H9 (cell line): ENCODE measurements around the gene SNX5. TPM values are rescaled to one million over a fixed set of nuclear protein-coding genes. Genes with fewer than 3 reads are reported as not detected.
"Not testable (repeated sequence)": the region's sequence is repeated elsewhere in the genome, so short reads cannot be mapped to it uniquely, and the experiment has no call there.

Source experiments
- DNase-seq: peaks from one replicate; pipeline ENCODE4 v3.0.0-alpha.2; 2017
- H2AFZ ChIP-seq: one replicate; pipeline ENCODE4 v1.6.1; 2013; ENCODE audit warnings: mild to moderate bottlenecking, low read length, control low read depth, moderate library complexity
- H2AK5ac ChIP-seq: 2 replicates; pipeline ENCODE4 v1.6.1; 2013; ENCODE audit warnings: low read length, control low read depth, mixed read lengths; ENCODE audit not compliant: insufficient read length
- H2BK120ac ChIP-seq: one replicate; pipeline ENCODE4 v1.6.1; 2013; ENCODE audit warnings: low read depth, mild to moderate bottlenecking, low read length, control low read depth, inconsistent platforms; ENCODE audit not compliant: poor library complexity, severe bottlenecking
- H2BK12ac ChIP-seq: 2 replicates; pipeline ENCODE4 v1.6.1; 2013; ENCODE audit warnings: low read length, control low read depth, mixed read lengths, low read depth; ENCODE audit not compliant: insufficient read length
- H2BK15ac ChIP-seq: 2 replicates; pipeline ENCODE4 v1.6.1; 2013; ENCODE audit warnings: low read depth, low read length, control low read depth
- H2BK20ac ChIP-seq: one replicate; pipeline ENCODE4 v1.6.1; 2013; ENCODE audit warnings: low read depth, mild to moderate bottlenecking, low read length, control low read depth, inconsistent platforms; ENCODE audit not compliant: poor library complexity, severe bottlenecking
- H2BK5ac ChIP-seq: 2 replicates; pipeline ENCODE4 v1.6.1; 2013; ENCODE audit warnings: low read length, control low read depth, mixed read lengths; ENCODE audit not compliant: insufficient read length
- H3K14ac ChIP-seq: 2 replicates; pipeline ENCODE4 v1.6.1; 2013; ENCODE audit warnings: low read length, control low read depth; ENCODE audit not compliant: insufficient read depth
- H3K18ac ChIP-seq: 2 replicates; pipeline ENCODE4 v1.6.1; 2013; ENCODE audit warnings: low read depth, mild to moderate bottlenecking, mixed read lengths, low read length, control low read depth; ENCODE audit not compliant: insufficient read length
- H3K23ac ChIP-seq: 2 replicates; pipeline ENCODE4 v1.6.1; 2013; ENCODE audit warnings: low read length, control low read depth, mixed read lengths, low read depth; ENCODE audit not compliant: insufficient read length
- H3K23me2 ChIP-seq: 2 replicates; pipeline ENCODE4 v1.6.1; 2013; ENCODE audit warnings: low read depth, mild to moderate bottlenecking, mixed read lengths, low read length, control low read depth; ENCODE audit not compliant: insufficient read length, poor library complexity, severe bottlenecking
- H3K27ac ChIP-seq: 2 replicates; pipeline ENCODE4 v1.5.1; 2013; ENCODE audit warnings: low read length, control low read depth, mixed read lengths, low read depth; ENCODE audit not compliant: insufficient read length
- H3K27me3 ChIP-seq: 2 replicates; pipeline ENCODE4 v1.6.1; 2013; ENCODE audit warnings: low read length, control low read depth, inconsistent platforms; ENCODE audit not compliant: insufficient read depth
- H3K4ac ChIP-seq: 2 replicates; pipeline ENCODE4 v1.6.1; 2013; ENCODE audit warnings: low read depth, mild to moderate bottlenecking, control low read depth, inconsistent platforms, low read length, moderate library complexity
- H3K4me1 ChIP-seq: 2 replicates; pipeline ENCODE4 v1.6.1; 2013; ENCODE audit warnings: low read length, control low read depth, inconsistent platforms; ENCODE audit not compliant: insufficient read depth
- H3K4me2 ChIP-seq: 2 replicates; pipeline ENCODE4 v1.6.1; 2013; ENCODE audit warnings: low read length, control low read depth, mixed read lengths; ENCODE audit not compliant: insufficient read length, insufficient read depth
- H3K56ac ChIP-seq: 2 replicates; pipeline ENCODE4 v1.6.1; 2013; ENCODE audit warnings: low read depth, mild to moderate bottlenecking, mixed read lengths, low read length, control low read depth; ENCODE audit not compliant: insufficient read length
- H3K79me1 ChIP-seq: 2 replicates; pipeline ENCODE4 v1.6.1; 2013; ENCODE audit warnings: low read depth, mild to moderate bottlenecking, moderate library complexity, low read length, control low read depth, inconsistent platforms; ENCODE audit not compliant: insufficient read depth, poor library complexity, severe bottlenecking
- H3K79me2 ChIP-seq: 2 replicates; pipeline ENCODE4 v1.6.1; 2013; ENCODE audit warnings: low read length, control low read depth, inconsistent platforms; ENCODE audit not compliant: insufficient read depth
- H3K9ac ChIP-seq: 2 replicates; pipeline ENCODE4 v1.6.1; 2013; ENCODE audit warnings: low read length, control low read depth, mixed read lengths; ENCODE audit not compliant: insufficient read length; ENCODE audit errors: extremely low read depth
- H3K9me3 ChIP-seq: one replicate; pipeline ENCODE4 v1.6.1; 2013; ENCODE audit warnings: low read depth, low read length, inconsistent platforms; ENCODE audit not compliant: control insufficient read depth
- H3T11ph ChIP-seq: one replicate; pipeline ENCODE4 v1.6.1; 2013; ENCODE audit warnings: mild to moderate bottlenecking, low read length, control low read depth, inconsistent platforms
- H4K20me1 ChIP-seq: one replicate; pipeline ENCODE4 v1.6.1; 2013; ENCODE audit not compliant: control insufficient read depth, insufficient read length, insufficient read depth
- H4K5ac ChIP-seq: 2 replicates; pipeline ENCODE4 v1.6.1; 2013; ENCODE audit warnings: low read depth, mild to moderate bottlenecking, mixed read lengths, low read length, control low read depth; ENCODE audit not compliant: insufficient read length
- H4K8ac ChIP-seq: replicated peaks from 2 replicates; pipeline ENCODE4 v1.6.1; 2013; ENCODE audit warnings: low read length, control low read depth, mixed read lengths, low read depth; ENCODE audit not compliant: insufficient read length
- H4K91ac ChIP-seq: 2 replicates; pipeline ENCODE4 v1.6.1; 2013; ENCODE audit warnings: low read depth, mild to moderate bottlenecking, moderate library complexity, mixed read lengths, low read length, control low read depth; ENCODE audit not compliant: insufficient read length
- H3K27ac Mint-ChIP-seq, 3 experiments: 2 replicates in 2 of 3; 3 replicates in 1 of 3; pipeline ENCODE4 v1.8.0; 2020 to 2021; ENCODE audit warnings: mixed read lengths in 3 of 3, mild to moderate bottlenecking in 1 of 3, moderate library complexity in 1 of 3
- H3K27me3 Mint-ChIP-seq: 2 replicates; pipeline ENCODE4 v1.8.0; 2021; ENCODE audit warnings: low read depth, mild to moderate bottlenecking, moderate library complexity, mixed read lengths
- H3K36me3 Mint-ChIP-seq, 3 experiments: 2 replicates in 2 of 3; 3 replicates in 1 of 3; pipeline ENCODE4 v1.8.0; 2020 to 2021; ENCODE audit warnings: low read depth in 3 of 3, mixed read lengths in 3 of 3; ENCODE audit not compliant: insufficient read depth in 1 of 3
- H3K4me1 Mint-ChIP-seq, 2 experiments: 2 replicates each; pipeline ENCODE4 v1.8.0; 2020; ENCODE audit warnings: mixed read lengths in 2 of 2
- H3K4me3 Mint-ChIP-seq, 2 experiments: 2 replicates in 1 of 2; 3 replicates in 1 of 2; pipeline ENCODE4 v1.8.0; 2020 to 2021; ENCODE audit warnings: mild to moderate bottlenecking in 2 of 2, mixed read lengths in 2 of 2, moderate library complexity in 1 of 2
- H3K9me3 Mint-ChIP-seq, 2 experiments: 2 replicates in 1 of 2; 3 replicates in 1 of 2; pipeline ENCODE4 v1.8.0; 2020; ENCODE audit warnings: mild to moderate bottlenecking in 2 of 2, mixed read lengths in 2 of 2, moderate library complexity in 1 of 2
- CTCF ChIP-seq: fragments of 200-600 bp; sonication (generic); conservative IDR thresholded peaks from 3 replicates; pipeline ENCODE4 v1.8.0; 2021; ENCODE audit warnings: antibody characterized with exemption, mild to moderate bottlenecking
- WGBS: extraction: QIAGEN DNeasy Blood & Tissue Kit; methylation state at CpG from one replicate; pipeline ENCODE4 v1.1.7; 2013; ENCODE audit warnings: missing lambda C conversion rate, low lambda C conversion rate, mixed read lengths; ENCODE audit not compliant: insufficient read length; ENCODE audit errors: extremely low coverage; 5-methylcytosine and 5-hydroxymethylcytosine counted together
- total RNA-seq: library from RNA; stranded (reverse); gene quantifications from 2 replicates; pipeline ENCODE4 v1.2.1, GENCODE V29; 2021

The SNX5 gene
- total RNA-seq, 1 experiment from 2014 or later = 194 TPM

- H4K20me1 ChIP-seq = no peaks in the 10 kb centered on the region
- H2BK20ac ChIP-seq = no peak overlapping the region
- peaks cover 77% of the 10 kb centered on the region in 2 experiments for H3K4me1 Mint-ChIP-seq
- no peak overlapping the region for H4K91ac ChIP-seq
- WGBS = no CpG with 5 or more reads among the region's 6 CpGs
- H3K4me1 ChIP-seq = peaks cover 6% of the 10 kb centered on the region; the same call in 1 of the 2 replicates
- peaks cover 3% of the 10 kb centered on the region for H3K79me1 ChIP-seq
- H3K4me3 Mint-ChIP-seq = peak overlapping the region; percentile 1 to 58; a peak in 4 of 5 replicates
- H2BK12ac ChIP-seq = no peak overlapping the region
- no peaks in the 10 kb centered on the region for H3K27me3 Mint-ChIP-seq
- H2BK5ac ChIP-seq = no peak overlapping the region
- no peak for DNase-seq
- H3K23ac ChIP-seq = no peak overlapping the region
- H3K4ac ChIP-seq = no peak overlapping the region
- peaks cover 29 to 64% (median 55%) of the 10 kb centered on the region in 3 experiments for H3K36me3 Mint-ChIP-seq
- no peak overlapping the region for H3K9ac ChIP-seq
- peak overlapping the region in 2 of 3 experiments; percentile 51 to 96; a peak in 3 of 7 replicates for H3K27ac Mint-ChIP-seq
- H3K79me2 ChIP-seq = peaks cover 90% of the 10 kb centered on the region
- no peaks in the 10 kb centered on the region for H3K27me3 ChIP-seq
- no peak overlapping the region for H4K5ac ChIP-seq
- no peak overlapping the region for H3K27ac ChIP-seq
- no peak overlapping the region for H3K14ac ChIP-seq
- peaks cover 7% of the 10 kb centered on the region for H3K23me2 ChIP-seq
- H4K8ac ChIP-seq = no peak overlapping the region
- no peak overlapping the region for H2BK120ac ChIP-seq
- no peak overlapping the region for H3K18ac ChIP-seq
- H3T11ph ChIP-seq = no peak overlapping the region
- no peak for TF ChIP-seq CTCF
- no peaks in the 10 kb centered on the region for H3K9me3 Mint-ChIP-seq
- no peak overlapping the region for H2AK5ac ChIP-seq
- no peak overlapping the region for H2BK15ac ChIP-seq
- no peak overlapping the region for H2AFZ ChIP-seq
- no peaks in the 10 kb centered on the region for H3K9me3 ChIP-seq
- no peak overlapping the region for H3K4me2 ChIP-seq
- no peak overlapping the region for H3K56ac ChIP-seq
Measured at GRCh38 chr20:17960927-17961586, 7.5 kb downstream of the SNX5 start.

GRCh38 chr20:17960400-17960885 is 8.2 kb downstream of the SNX5 start:
- not testable (repeated sequence) for H3K27me3 Mint-ChIP-seq, H2BK120ac ChIP-seq, H3K9me3 ChIP-seq, H3K4me1 ChIP-seq, H3K4me2 ChIP-seq, H2BK15ac ChIP-seq, H3K27ac ChIP-seq, H3K56ac ChIP-seq, H4K5ac ChIP-seq, H2BK5ac ChIP-seq, H4K8ac ChIP-seq, H3K23me2 ChIP-seq, H3K9me3 Mint-ChIP-seq, H4K91ac ChIP-seq, H2AK5ac ChIP-seq, H3K18ac ChIP-seq, H2AFZ ChIP-seq, H3K79me1 ChIP-seq, H3K23ac ChIP-seq, DNase-seq, H2BK20ac ChIP-seq, H3K9ac ChIP-seq, H2BK12ac ChIP-seq, H3K27me3 ChIP-seq, H3T11ph ChIP-seq, H4K20me1 ChIP-seq, H3K14ac ChIP-seq, H3K4ac ChIP-seq
- peaks cover 30 to 64% (median 58%) of the 10 kb centered on the region in 3 experiments for H3K36me3 Mint-ChIP-seq
- peak overlapping the region; percentile 22 to 39; a peak in 1 of 5 replicates for H3K4me3 Mint-ChIP-seq
- peaks cover 71 to 72% of the 10 kb centered on the region in 2 experiments for H3K4me1 Mint-ChIP-seq
- H3K27ac Mint-ChIP-seq = peak overlapping the region; percentile 87 to 96 (median 95); a peak in 6 of 7 replicates
- no CpG with 5 or more reads among the region's 16 CpGs for WGBS
- H3K79me2 ChIP-seq = peaks cover 89% of the 10 kb centered on the region
